RWPE1 (cell line): Measurements from ENCODE around the gene STAP2.
A peak's percentile ranks its signal among the peaks of the same experiment; 100 is the strongest.

ENCODE experiments used
- CTCF ChIA-PET: fragments of 350-600 bp; sonication (Branson Sonifier 250); formaldehyde crosslinking; extraction: SDS; loops from one replicate; lab custom pipeline; 2021; lab: Yijun Ruan, JAX
- POLR2A ChIA-PET: fragments of 400-600 bp; formaldehyde crosslinking; extraction: SDS; loops from one replicate; lab custom pipeline; 2020; ENCODE audit warnings: antibody characterized with exemption; ENCODE audit not compliant: low non-redundant PET; lab: Yijun Ruan, JAX
- DNase-seq: peaks from one replicate; pipeline ENCODE4 v3.0.0; 2012; ENCODE audit warnings: low spot score
- H3K27ac ChIP-seq: fragments of 450-650 bp; 2 replicates; pipeline ENCODE4 v1.5.1; 2017
- CTCF ChIP-seq: fragments of 450-650 bp; conservative IDR thresholded peaks from 2 replicates; pipeline ENCODE4 v1.5.1; 2017; ENCODE audit warnings: low read depth, mild to moderate bottlenecking

STAP2 gene

DNA sequence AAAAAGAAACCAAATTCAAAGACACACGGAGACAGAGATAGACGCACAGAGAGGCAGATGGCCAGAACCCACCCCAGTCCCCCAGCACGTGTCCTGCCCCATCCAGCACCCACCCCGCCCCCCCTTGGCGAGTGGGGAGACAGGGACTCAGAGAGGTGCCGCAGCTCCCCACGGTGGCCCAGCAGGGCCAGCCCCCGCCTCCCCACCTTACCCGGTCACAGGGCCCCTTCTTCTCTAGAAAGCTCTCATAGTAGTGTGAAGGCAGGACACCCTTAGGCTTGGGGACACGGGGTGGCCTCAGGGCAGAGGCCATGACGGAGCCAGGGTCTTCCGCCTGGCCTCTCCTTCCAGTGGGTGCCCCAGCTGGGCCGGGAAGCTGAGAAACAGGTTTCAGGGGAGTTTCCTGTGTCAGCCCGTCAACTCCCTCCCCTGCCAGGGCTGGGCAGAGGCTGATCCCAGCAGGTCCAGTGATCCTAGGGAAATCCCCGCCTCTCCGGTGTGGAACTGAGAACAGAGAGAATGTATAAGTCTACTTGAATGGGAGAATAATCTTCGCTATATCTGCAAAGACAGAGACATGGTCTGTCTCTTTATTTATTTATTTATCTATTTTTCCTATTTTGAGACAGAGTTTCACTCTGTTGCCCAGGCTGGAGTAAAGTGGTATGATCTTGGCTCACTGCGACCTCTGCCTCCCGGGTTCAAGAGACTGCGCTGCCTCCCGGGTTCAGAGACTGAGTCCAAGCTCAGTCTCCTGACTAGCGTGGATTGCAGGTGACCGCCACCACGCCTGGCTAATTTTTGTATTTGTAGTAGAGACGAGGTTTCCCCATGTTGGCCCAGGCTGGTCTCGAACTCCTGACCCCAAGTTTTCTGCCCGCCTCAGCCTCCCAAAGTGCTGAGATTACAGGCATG is at the start of gene STAP2:
TSS of gene STAP2 (minus strand) at position 387 of the 915 bp plus-strand sequence. CDS start at position 313, 74 bp downstream.
- CTCF ChIA-PET: interaction anchor here (0.6 to 1.3 kb wide), 2 partner anchors 71 to 298 kb away, joined by 3 to 12 read pairs; no protein-coding TSS in a partner anchor
- peak within 1 kb of the TSS; percentile 82 for H3K27ac ChIP-seq
- DNase-seq: peak; percentile 78
- no peak for TF ChIP-seq CTCF
- POLR2A ChIA-PET: interaction anchor here (0.6 kb wide), 1 partner anchor 28 kb away, joined by 4 read pairs; no protein-coding TSS in a partner anchor

DNA sequence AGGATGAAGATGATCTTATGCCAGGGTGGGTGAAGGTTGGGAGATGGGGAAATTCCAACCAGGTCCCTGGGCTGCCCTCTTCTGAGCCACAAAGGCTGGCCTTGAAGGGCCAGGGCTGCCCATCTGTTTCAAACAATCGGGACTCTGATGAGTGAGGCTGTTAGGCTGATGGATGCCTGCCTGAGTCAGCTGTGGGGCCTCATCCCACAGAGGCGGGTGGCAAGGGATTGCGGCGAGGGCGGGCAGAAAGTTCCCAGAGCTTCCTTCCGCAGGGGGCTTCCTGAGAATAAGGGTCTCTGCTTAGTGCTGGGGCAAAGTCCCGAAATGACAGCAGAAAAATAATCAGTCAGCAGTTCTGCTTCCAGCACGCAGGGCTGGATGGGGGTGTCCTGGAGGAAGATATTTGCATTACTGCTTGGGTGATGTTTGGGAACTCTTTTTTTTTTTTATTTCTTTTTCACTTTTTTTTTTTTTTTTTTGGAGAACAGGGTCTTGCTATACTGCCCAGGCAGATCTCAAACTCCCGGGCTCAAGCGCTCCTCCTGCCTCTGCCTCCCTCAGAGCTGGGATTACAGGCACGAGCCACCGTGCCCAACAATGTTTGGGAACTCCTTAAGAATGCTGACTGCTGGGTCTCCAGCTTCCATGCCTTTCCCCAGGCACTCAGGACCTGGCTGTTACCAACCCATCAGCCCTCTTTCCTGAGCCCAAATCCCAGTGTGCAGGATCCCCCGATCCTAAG is 47.6 kb upstream of the STAP2 start:
- ChIA-PET CTCF (interaction anchor here (0.7 kb wide), 1 partner anchor 119 kb away, joined by 3 read pairs; no protein-coding TSS in a partner anchor), POLR2A (no interaction called here)
- TF ChIP-seq CTCF: no peak
- DNase-seq: no peak
- H3K27ac ChIP-seq: peak overlapping the region; percentile 99

- ChIA-PET POLR2A (no interaction called here), CTCF (interaction anchor here (1.2 kb wide), 1 partner anchor 15 kb away, joined by 4 read pairs; no protein-coding TSS in a partner anchor)
- H3K27ac ChIP-seq: peak overlapping the region; percentile 99
Measured at GRCh38 chr19:4385291-4386040, 46.8 kb upstream of the STAP2 start.

DNA sequence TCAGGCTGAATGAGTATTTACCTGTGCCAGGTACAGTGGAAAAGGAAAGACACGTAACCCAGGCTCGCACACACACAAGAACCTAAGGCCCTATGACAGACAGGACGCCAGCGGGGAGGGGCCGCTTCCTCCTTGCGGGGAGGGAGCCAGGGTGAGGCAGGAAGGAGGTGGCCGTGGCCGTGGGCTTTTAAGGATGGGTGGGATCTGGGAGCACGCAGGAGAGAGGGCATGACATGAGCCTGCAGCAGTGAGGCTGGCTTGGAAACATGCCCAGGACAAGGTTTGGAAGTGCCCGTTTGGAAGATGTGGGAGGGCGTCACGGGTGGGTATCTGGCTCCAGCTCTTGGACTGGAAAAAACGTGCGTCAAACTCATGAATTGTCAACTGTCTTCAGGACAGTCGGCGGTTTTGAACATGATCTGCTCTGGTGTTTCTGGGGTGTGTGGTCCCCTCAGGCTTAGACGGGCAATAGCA is 41.7 kb upstream of the STAP2 start:
- POLR2A ChIA-PET: interaction anchor here (0.5 kb wide), 1 partner anchor 75 kb away, joined by 3 read pairs; no protein-coding TSS in a partner anchor
- TF ChIP-seq CTCF: no peak
- H3K27ac ChIP-seq: peak overlapping the region; percentile 99
- DNase-seq: no peak
- CTCF ChIA-PET: interaction anchor here (0.5 kb wide), 1 partner anchor 604 kb away, joined by 4 read pairs; no protein-coding TSS in a partner anchor

More at GRCh38 chr19:4385291-4386040, 46.8 kb upstream of the STAP2 start:
- no peak for TF ChIP-seq CTCF
- no peak for DNase-seq

GRCh38 chr19:4379383-4380253 is 41.0 kb upstream of the STAP2 start:
- peak; percentile 96 for DNase-seq
- ChIA-PET POLR2A (interaction anchor here (0.7 kb wide), 3 partner anchors 27 to 314 kb away, joined by 4 to 5 read pairs (median 5); no protein-coding TSS in a partner anchor), CTCF (interaction anchor here (0.5 to 1.5 kb wide), 3 partner anchors 10 to 1471 kb away, joined by 4 to 10 read pairs (median 5); partner anchors contain the start of gene SH3GL1)
- no peak for TF ChIP-seq CTCF
- peak overlapping the region; percentile 99 for H3K27ac ChIP-seq
